Esophagus muscularis mucosa (tissue), 4 donors: ENCODE measurements around the gene EGFL8.

ENCODE experiments used
- CTCF ChIP-seq, 3 experiments: fragments of 200-600 bp in 2 of 3; fragments of 450-650 bp in 1 of 3; sonication (generic) in 2 of 3; IDR thresholded peaks; one replicate each; pipeline ENCODE4 v1.5.1; 2017 to 2019; ENCODE audit warnings: antibody characterized with exemption in 3 of 3, mild to moderate bottlenecking in 2 of 3, moderate library complexity in 1 of 3
- EP300 ChIP-seq: sonication (generic); formaldehyde crosslinking; IDR thresholded peaks from one replicate; pipeline ENCODE4 v1.6.1; 2017; ENCODE audit warnings: antibody characterized with exemption
- POLR2A ChIP-seq: fragments of 450-650 bp; IDR thresholded peaks from one replicate; pipeline ENCODE4 v1.6.1; 2017; ENCODE audit warnings: antibody characterized with exemption, moderate library complexity, mild to moderate bottlenecking, low read depth
- POLR2AphosphoS5 ChIP-seq, 2 donors: sonication (generic); formaldehyde crosslinking; IDR thresholded peaks; one replicate each; pipeline ENCODE4 v1.6.1; 2017; ENCODE audit warnings: antibody characterized with exemption in 2 of 2

- TF ChIP-seq CTCF (IDR thresholded peaks at IDR 0.05): no peak
- no peak for TF ChIP-seq POLR2A
- no peak for TF ChIP-seq POLR2AphosphoS5 (IDR thresholded peaks at IDR 0.05)
- no peak for TF ChIP-seq EP300
Measured at GRCh38 chr6:32117461-32117860, 46.9 kb upstream of the EGFL8 start.
